Measurements from ENCODE around the gene UBXN7. TPM values are rescaled to one million over a fixed set of nuclear protein-coding genes. Genes with fewer than 3 reads are reported as not detected.
"Not testable (repeated sequence)": the region's sequence is repeated elsewhere in the genome, so short reads cannot be mapped to it uniquely, and the experiment has no call there.

UBXN7 gene
- total and polyA plus RNA-seq, 5 donors, result 11.6 to 36.3 (median 34.8) TPM

GRCh38 chr3:196387941-196388340 is 44.3 kb downstream of the UBXN7 start:
- ATAC-seq; H3K4me1 ChIP-seq (ENCODE audit: control insufficient read depth, insufficient read depth, low read length); H3K27me3 ChIP-seq (ENCODE audit: control insufficient read depth, insufficient read depth); DNase-seq; H3K27ac ChIP-seq (ENCODE audit: low read length); H3K9me3 ChIP-seq (ENCODE audit: control insufficient read depth, low read length); H3K4me3 ChIP-seq (ENCODE audit: low read length); intact Hi-C loops (cut with DNase I): not testable (repeated sequence)
- WGBS, result 92% methylated on average over 2 of the region's 2 CpGs

GRCh38 chr3:196386797-196387196 is 45.4 kb downstream of the UBXN7 start:
- H3K4me1 ChIP-seq (ENCODE audit: control insufficient read depth, insufficient read depth, low read length); H3K9me3 ChIP-seq (ENCODE audit: control insufficient read depth, low read length); H3K27ac ChIP-seq (ENCODE audit: low read length); ATAC-seq; H3K4me3 ChIP-seq (ENCODE audit: low read length); DNase-seq; intact Hi-C loops (cut with DNase I); H3K27me3 ChIP-seq (ENCODE audit: control insufficient read depth, insufficient read depth): not testable (repeated sequence)
- WGBS, result 98% methylated on average over 3 of the region's 3 CpGs

GRCh38 chr3:196386034-196386433 is 46.2 kb downstream of the UBXN7 start:
- H3K9me3 ChIP-seq (ENCODE audit: control insufficient read depth, low read length); ATAC-seq; intact Hi-C loops (cut with DNase I); H3K27ac ChIP-seq (ENCODE audit: low read length); DNase-seq; H3K4me3 ChIP-seq (ENCODE audit: low read length); H3K4me1 ChIP-seq (ENCODE audit: control insufficient read depth, insufficient read depth, low read length); H3K27me3 ChIP-seq (ENCODE audit: control insufficient read depth, insufficient read depth): not testable (repeated sequence)
- WGBS, result 59% methylated on average over 6 of the region's 6 CpGs

DNA sequence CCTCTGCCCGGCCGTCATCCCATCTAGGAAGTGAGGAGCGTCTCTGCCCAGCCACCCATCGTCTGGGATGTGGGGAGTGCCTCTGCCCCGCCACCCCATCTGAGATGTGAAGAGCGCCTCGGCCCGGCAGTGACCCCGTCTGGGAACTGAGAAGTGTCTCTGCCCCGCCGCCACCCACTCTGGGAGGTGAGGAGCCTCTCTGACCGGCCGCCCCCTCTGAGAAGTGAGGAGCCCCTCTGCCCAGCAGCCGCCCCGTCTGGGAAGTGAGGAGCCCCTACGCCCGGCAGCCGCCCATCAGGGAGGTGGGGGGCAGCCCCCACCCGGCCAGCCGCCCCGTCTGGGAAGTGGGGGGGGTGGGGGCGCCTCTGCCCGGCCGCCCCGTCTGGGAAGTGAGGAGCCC is 46.8 kb downstream of the UBXN7 start:
- H3K4me3 ChIP-seq (ENCODE audit: low read length); H3K27ac ChIP-seq (ENCODE audit: low read length); H3K27me3 ChIP-seq (ENCODE audit: control insufficient read depth, insufficient read depth); intact Hi-C loops (cut with DNase I); H3K9me3 ChIP-seq (ENCODE audit: control insufficient read depth, low read length); ATAC-seq; H3K4me1 ChIP-seq (ENCODE audit: control insufficient read depth, insufficient read depth, low read length): not testable (repeated sequence)
- whole genome bisulfite sequencing, result 98% methylated on average over 25 of the region's 25 CpGs
- DNase-seq, result peak in 1 of 3 donors; percentile 56

GRCh38 chr3:196378146-196378841 is 53.9 kb downstream of the UBXN7 start:
- H3K27ac ChIP-seq (ENCODE audit: low read length), result no peak overlapping the region
- ATAC-seq (peak in 1 of 2 donors; percentile 54), DNase-seq (no peak)
- intact Hi-C loops (cut with DNase I), result no loop called here
- no peak overlapping the region for H3K4me3 ChIP-seq (ENCODE audit: low read length)
- H3K27me3 ChIP-seq (ENCODE audit: control insufficient read depth, insufficient read depth), result no peaks in the 10 kb centered on the region
- no peaks in the 10 kb centered on the region for H3K9me3 ChIP-seq (ENCODE audit: control insufficient read depth, low read length)
- 81% methylated on average over 3 of the region's 3 CpGs for whole genome bisulfite sequencing
- no peaks in the 10 kb centered on the region for H3K4me1 ChIP-seq (ENCODE audit: control insufficient read depth, insufficient read depth, low read length)

- WGBS, result 92% methylated on average over 5 of the region's 5 CpGs
- no peak overlapping the region for H3K4me3 ChIP-seq (ENCODE audit: low read length)
- intact Hi-C loops (cut with DNase I), result no loop called here
- ATAC-seq, result no peak
- no peaks in the 10 kb centered on the region for H3K9me3 ChIP-seq (ENCODE audit: control insufficient read depth, low read length)
- no peaks in the 10 kb centered on the region for H3K27me3 ChIP-seq (ENCODE audit: control insufficient read depth, insufficient read depth)
- H3K4me1 ChIP-seq (ENCODE audit: control insufficient read depth, insufficient read depth, low read length), result no peaks in the 10 kb centered on the region
- H3K27ac ChIP-seq (ENCODE audit: low read length), result no peak overlapping the region
- DNase-seq, result no peak
Measured at GRCh38 chr3:196377321-196377720, 54.9 kb downstream of the UBXN7 start.

GRCh38 chr3:196365736-196366135 is 66.5 kb downstream of the UBXN7 start:
- Histone ChIP-seq H3K9me3 (ENCODE audit: control insufficient read depth, low read length) (no peaks in the 10 kb centered on the region), H3K27ac (ENCODE audit: low read length) (no peak overlapping the region), H3K4me3 (ENCODE audit: low read length) (no peak overlapping the region), H3K27me3 (ENCODE audit: control insufficient read depth, insufficient read depth) (no peaks in the 10 kb centered on the region), H3K4me1 (ENCODE audit: control insufficient read depth, insufficient read depth, low read length) (peaks cover 3% of the 10 kb centered on the region)
- no peak for DNase-seq
- 89% methylated on average over 4 of the region's 4 CpGs for WGBS
- no peak for ATAC-seq
- intact Hi-C loops (cut with DNase I), result no loop called here

DNA sequence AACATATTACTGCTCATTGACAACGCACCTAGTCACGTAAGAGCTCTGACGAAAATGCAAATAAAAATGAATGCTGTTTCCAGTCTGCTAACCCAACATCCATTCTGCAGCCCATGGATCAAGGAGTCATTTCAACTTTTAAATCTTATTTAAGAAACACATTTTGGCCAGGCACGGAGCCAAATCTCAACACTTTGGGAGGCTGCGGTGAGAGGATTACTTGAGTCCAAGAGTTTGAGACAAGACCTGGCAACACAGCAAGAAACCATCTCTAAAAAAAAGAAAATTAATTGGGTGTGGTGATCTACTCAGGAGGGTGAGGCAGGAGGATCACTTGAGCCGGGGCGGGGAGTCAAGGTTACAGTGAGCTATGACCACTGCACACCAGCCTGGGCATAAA is 71.6 kb downstream of the UBXN7 start:
- Histone ChIP-seq H3K27me3 (ENCODE audit: control insufficient read depth, insufficient read depth) (no peaks in the 10 kb centered on the region), H3K4me3 (ENCODE audit: low read length) (no peak overlapping the region), H3K9me3 (ENCODE audit: control insufficient read depth, low read length) (no peaks in the 10 kb centered on the region), H3K4me1 (ENCODE audit: control insufficient read depth, insufficient read depth, low read length) (no peaks in the 10 kb centered on the region), H3K27ac (ENCODE audit: low read length) (no peak overlapping the region)
- 91% methylated on average over 7 of the region's 7 CpGs for WGBS
- ATAC-seq, result no peak
- DNase-seq, result no peak
- intact Hi-C loops (cut with DNase I), result no loop called here

DNA sequence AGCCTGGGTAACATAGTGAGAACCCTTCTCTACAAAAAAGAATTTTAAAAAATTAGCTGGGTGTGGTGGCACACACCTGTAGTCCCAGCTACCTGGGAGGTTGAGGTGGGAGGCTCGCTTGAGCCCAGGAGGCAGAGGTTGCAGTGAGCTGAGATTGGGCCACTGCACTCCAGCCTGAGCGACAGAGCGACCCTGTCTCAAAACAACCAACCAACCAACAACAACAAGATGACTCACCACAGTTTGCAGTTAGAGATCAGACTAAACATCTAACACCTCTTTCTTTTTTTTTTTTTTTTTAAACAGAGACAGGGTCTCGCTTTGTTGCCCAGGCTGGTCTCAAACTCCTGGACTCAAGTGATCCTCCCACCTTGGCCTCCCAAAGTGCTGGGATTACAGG is 73.7 kb downstream of the UBXN7 start:
- H3K4me3 ChIP-seq (ENCODE audit: low read length); H3K27ac ChIP-seq (ENCODE audit: low read length); H3K27me3 ChIP-seq (ENCODE audit: control insufficient read depth, insufficient read depth); DNase-seq; H3K4me1 ChIP-seq (ENCODE audit: control insufficient read depth, insufficient read depth, low read length); ATAC-seq; intact Hi-C loops (cut with DNase I); H3K9me3 ChIP-seq (ENCODE audit: control insufficient read depth, low read length): not testable (repeated sequence)
- WGBS, result 98% methylated on average over 4 of the region's 4 CpGs

DNA sequence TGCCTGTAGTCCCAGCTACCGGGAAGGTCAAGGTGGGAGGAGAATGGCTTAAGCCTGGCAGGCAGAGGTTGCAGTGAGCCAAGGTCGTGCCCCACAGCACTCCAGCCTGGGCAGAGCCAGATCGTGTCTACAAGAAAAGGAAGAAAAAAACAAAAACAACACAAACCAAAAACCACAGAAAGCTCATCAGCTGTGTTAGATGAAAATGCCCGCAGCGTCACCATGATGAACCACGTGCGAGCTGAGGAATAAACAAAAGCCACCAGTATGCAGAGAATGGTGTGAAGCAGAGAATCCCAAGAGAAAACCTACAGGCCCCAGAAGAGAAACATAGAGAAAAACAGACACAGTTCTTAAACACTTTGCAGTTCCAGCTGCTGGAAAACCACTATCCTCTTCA is 74.3 kb downstream of the UBXN7 start:
- Histone ChIP-seq H3K27ac (ENCODE audit: low read length) (no peak overlapping the region), H3K9me3 (ENCODE audit: control insufficient read depth, low read length) (no peaks in the 10 kb centered on the region), H3K4me1 (ENCODE audit: control insufficient read depth, insufficient read depth, low read length) (no peaks in the 10 kb centered on the region), H3K27me3 (ENCODE audit: control insufficient read depth, insufficient read depth) (no peaks in the 10 kb centered on the region), H3K4me3 (ENCODE audit: low read length) (no peak overlapping the region)
- DNase-seq, result no peak
- ATAC-seq, result no peak
- intact Hi-C loops (cut with DNase I), result no loop called here
- WGBS, result 93% methylated on average over 7 of the region's 7 CpGs

- 66% methylated on average over 4 of the region's 4 CpGs for WGBS
- intact Hi-C loops (cut with DNase I), result no loop called here
- Histone ChIP-seq H3K9me3 (ENCODE audit: control insufficient read depth, low read length) (no peaks in the 10 kb centered on the region), H3K27ac (ENCODE audit: low read length) (no peak overlapping the region), H3K27me3 (ENCODE audit: control insufficient read depth, insufficient read depth) (no peaks in the 10 kb centered on the region), H3K4me1 (ENCODE audit: control insufficient read depth, insufficient read depth, low read length) (no peaks in the 10 kb centered on the region), H3K4me3 (ENCODE audit: low read length) (no peak overlapping the region)
- ATAC-seq, result no peak
- DNase-seq, result no peak
Measured at GRCh38 chr3:196356556-196356955, 75.7 kb downstream of the UBXN7 start.

GRCh38 chr3:196355668-196356067 is 76.6 kb downstream of the UBXN7 start:
- 97% methylated on average over 1 of the region's 1 CpG for WGBS

More at GRCh38 chr3:196355668-196356067, 76.6 kb downstream of the UBXN7 start:
- Histone ChIP-seq H3K27ac (ENCODE audit: low read length) (no peak overlapping the region), H3K9me3 (ENCODE audit: control insufficient read depth, low read length) (no peaks in the 10 kb centered on the region), H3K4me3 (ENCODE audit: low read length) (no peak overlapping the region), H3K27me3 (ENCODE audit: control insufficient read depth, insufficient read depth) (no peaks in the 10 kb centered on the region), H3K4me1 (ENCODE audit: control insufficient read depth, insufficient read depth, low read length) (no peaks in the 10 kb centered on the region)
- no peak for ATAC-seq
- DNase-seq, result no peak
- intact Hi-C loops (cut with DNase I), result no loop called here

Measured in right cardiac atrium (tissue), 5 donors.